Effector memory CD8-positive, alpha-beta T cell (primary cell): ENCODE measurements around the gene DEFB128.
"Not testable (repeated sequence)": the region's sequence is repeated elsewhere in the genome, so short reads cannot be mapped to it uniquely, and the experiment has no call there.

Experiments
- ATAC-seq: fragments of 150-1000 bp; cut with Tn5 transposase; replicated peaks from 2 replicates; pipeline ENCODE4 v1.10.0; 2021; ENCODE audit warnings: mild to moderate bottlenecking, moderate library complexity
- DNase-seq, 3 experiments: peaks; one replicate each; pipeline ENCODE4 v3.0.0; 2021
- H3K27ac Mint-ChIP-seq, 2 donors: one replicate each; pipeline ENCODE4 v1.8.0; 2022; ENCODE audit warnings: mild to moderate bottlenecking in 2 of 2, mixed read lengths in 2 of 2, moderate library complexity in 2 of 2
- H3K27me3 Mint-ChIP-seq, 2 donors: one replicate each; pipeline ENCODE4 v1.8.0; 2022; ENCODE audit warnings: mixed read lengths in 2 of 2
- H3K36me3 Mint-ChIP-seq: one replicate; pipeline ENCODE4 v1.8.0; 2022; ENCODE audit warnings: mild to moderate bottlenecking, moderate library complexity, mixed read lengths; ENCODE audit not compliant: insufficient read depth
- H3K4me1 Mint-ChIP-seq, 2 donors: one replicate each; pipeline ENCODE4 v1.8.0; 2022; ENCODE audit warnings: low read depth in 2 of 2, mixed read lengths in 2 of 2
- H3K4me3 Mint-ChIP-seq, 2 donors: one replicate each; pipeline ENCODE4 v1.8.0; 2022; ENCODE audit warnings: mild to moderate bottlenecking in 2 of 2, mixed read lengths in 2 of 2, moderate library complexity in 2 of 2
- H3K9me3 Mint-ChIP-seq, 2 donors: one replicate each; pipeline ENCODE4 v1.8.0; 2022; ENCODE audit warnings: mixed read lengths in 2 of 2
- total RNA-seq, 9 experiments: gene quantifications; one replicate each; lab custom pipeline; 2026; lab: John Stamatoyannopoulos, UW

Gene DEFB128
- 0 to 0.06 (median 0) reads per million in 9 experiments for total RNA-seq

DNA sequence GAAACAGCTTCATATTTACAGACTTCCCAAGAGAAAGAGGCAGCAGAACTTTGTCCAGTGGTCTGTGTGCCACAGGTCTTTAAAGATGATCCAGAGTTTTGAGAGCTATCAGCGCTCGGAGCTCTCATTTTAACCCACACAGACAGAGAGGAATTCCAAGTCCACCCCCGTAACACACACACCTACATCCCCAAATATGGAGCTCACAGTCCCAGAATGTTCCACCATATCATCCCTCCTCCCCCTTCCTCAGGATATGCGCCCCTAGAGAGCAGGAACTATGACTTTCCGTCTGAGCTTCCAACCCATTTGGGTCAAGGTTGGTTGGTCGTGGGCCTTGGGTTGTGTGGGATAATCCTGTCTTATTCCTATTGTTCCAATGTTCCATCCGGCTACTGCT lies at the start of gene DEFB128:
Gene DEFB128 (minus strand): TSS at position 101 of the 400 bp plus-strand sequence. CDS start 88 bp downstream, at position 13.
- ATAC-seq (no peak), DNase-seq (no peak)
- Mint-ChIP-seq H3K27ac (no peak within 1 kb of the TSS), H3K9me3 (no peaks in the 10 kb centered on the region), H3K27me3 (peaks cover 45 to 96% of the 10 kb centered on the region in 2 donors), H3K36me3 (no peaks in the 10 kb centered on the region), H3K4me3 (no peak within 1 kb of the TSS), H3K4me1 (no peaks in the 10 kb centered on the region)

DNA sequence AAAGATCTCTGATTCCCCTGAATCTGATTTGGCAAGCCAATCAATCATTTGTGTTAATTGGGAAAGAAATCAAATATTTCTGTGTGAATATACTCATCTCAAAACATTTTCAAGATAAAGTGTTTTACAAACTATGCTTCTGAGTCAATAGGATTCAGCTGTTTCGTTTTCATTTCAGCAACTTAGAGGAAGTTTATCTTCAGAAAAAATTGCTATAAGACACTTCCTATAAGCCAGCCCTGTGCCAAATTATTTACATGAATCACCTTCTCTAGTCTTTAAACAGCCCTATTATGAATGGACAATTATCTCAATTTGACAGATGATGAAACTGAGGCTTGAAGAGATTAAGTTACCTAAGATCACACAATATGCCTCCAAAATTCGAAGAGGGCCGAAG lies 48.4 kb upstream of the DEFB128 start:
- peak overlapping the region; percentile 3 to 58 for H3K4me3 Mint-ChIP-seq
- peak overlapping the region; percentile 6 to 50 for H3K27ac Mint-ChIP-seq
- H3K36me3 Mint-ChIP-seq, result no peaks in the 10 kb centered on the region
- DNase-seq, result no peak
- peaks cover 10 to 31% of the 10 kb centered on the region in 2 donors for H3K27me3 Mint-ChIP-seq
- peaks cover 4 to 6% of the 10 kb centered on the region in 2 donors for H3K4me1 Mint-ChIP-seq
- ATAC-seq, result no peak
- no peaks in the 10 kb centered on the region for H3K9me3 Mint-ChIP-seq

DNA sequence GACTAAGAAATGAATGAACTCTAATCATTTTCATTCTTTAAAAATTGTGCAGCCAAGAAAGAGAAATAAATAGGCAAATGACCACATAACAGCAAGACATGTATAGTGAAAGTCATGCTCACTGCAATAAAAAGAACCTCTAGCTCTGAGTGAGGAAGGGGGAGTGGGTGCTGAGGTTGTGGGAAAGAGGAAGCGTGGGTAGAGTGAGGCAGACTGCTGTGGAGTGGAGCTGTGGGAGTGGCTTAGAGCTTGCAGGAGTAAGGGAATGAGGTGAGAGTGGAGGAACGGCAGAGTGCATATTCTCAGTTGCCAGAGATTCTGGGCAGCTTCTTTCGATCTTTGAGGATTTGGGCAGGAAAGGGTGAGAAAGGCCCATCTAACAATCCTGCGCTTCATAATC lies 48.0 kb upstream of the DEFB128 start:
- ATAC-seq, result peak; percentile 37
- no peaks in the 10 kb centered on the region for H3K9me3 Mint-ChIP-seq
- H3K27ac Mint-ChIP-seq, result peak overlapping the region; percentile 6 to 50
- peaks cover 4 to 6% of the 10 kb centered on the region in 2 donors for H3K4me1 Mint-ChIP-seq
- DNase-seq, result no peak
- H3K27me3 Mint-ChIP-seq, result peaks cover 10 to 26% of the 10 kb centered on the region in 2 donors
- no peaks in the 10 kb centered on the region for H3K36me3 Mint-ChIP-seq
- peak overlapping the region; percentile 3 to 58 for H3K4me3 Mint-ChIP-seq

DNA sequence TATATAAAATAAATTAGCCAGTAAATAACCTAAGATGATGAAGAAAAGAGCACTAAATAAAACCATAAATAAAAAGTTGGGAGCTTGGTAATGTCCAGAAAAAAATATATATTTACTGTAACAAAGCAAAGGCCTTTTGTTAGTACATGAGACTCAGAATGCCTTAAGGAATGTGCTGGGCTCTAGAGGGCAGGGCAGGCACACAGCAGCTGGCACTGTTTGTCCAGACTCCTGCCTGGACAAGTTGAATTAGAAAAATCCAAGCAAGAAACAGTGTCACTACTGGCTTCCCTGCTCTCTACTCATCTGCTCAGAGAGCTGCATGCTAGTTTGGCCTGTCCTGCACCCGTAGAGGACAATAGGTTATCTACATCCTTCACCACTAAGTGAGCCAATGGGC lies 46.4 kb upstream of the DEFB128 start:
- no peak for ATAC-seq

DNA sequence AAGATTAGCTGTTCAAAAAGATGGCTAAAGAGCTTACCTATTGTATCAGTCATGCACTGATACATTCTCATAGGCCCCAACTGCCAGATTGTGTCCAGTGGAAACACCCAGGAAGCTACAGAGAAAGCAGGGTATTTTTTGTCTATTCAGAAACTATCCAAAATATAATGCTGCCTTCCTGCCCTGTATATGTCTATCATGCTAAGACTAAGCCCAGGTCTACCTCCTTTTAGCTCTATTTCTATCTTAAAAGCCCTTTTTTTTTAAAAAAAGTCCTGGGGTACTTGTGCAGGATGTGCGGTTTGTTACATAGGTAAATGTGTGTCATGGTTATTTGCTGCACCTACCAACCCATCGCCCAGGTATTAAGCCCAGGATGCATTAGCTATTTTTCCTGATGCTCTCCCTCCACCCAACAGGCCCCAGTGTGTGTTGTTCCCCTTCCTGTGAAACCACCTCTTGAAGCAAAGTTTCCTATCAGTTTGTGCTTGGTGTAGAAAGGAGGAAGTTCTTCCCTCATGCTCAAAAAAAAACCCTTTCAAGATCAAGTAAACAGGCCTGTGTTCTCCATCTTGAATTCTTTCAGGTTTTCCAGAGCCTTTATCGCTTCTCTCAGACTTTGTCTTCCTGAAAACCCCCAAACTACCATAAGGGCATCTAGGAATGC lies 38.1 kb upstream of the DEFB128 start:
- H3K27me3 Mint-ChIP-seq, result peaks cover 34 to 44% of the 10 kb centered on the region in 2 donors
- DNase-seq (no peak), ATAC-seq (no peak)
- H3K4me1 Mint-ChIP-seq, result no peaks in the 10 kb centered on the region
- H3K9me3 Mint-ChIP-seq, result no peaks in the 10 kb centered on the region
- no peak overlapping the region for H3K27ac Mint-ChIP-seq
- H3K4me3 Mint-ChIP-seq, result no peak overlapping the region
- no peaks in the 10 kb centered on the region for H3K36me3 Mint-ChIP-seq

More for the DNA sequence above, 46.4 kb upstream of the DEFB128 start:
- DNase-seq, result no peak
- H3K4me1 Mint-ChIP-seq, result peaks cover 4 to 6% of the 10 kb centered on the region in 2 donors
- no peaks in the 10 kb centered on the region for H3K9me3 Mint-ChIP-seq
- no peak overlapping the region for H3K27ac Mint-ChIP-seq
- peaks cover 10 to 23% of the 10 kb centered on the region in 2 donors for H3K27me3 Mint-ChIP-seq
- H3K36me3 Mint-ChIP-seq, result no peaks in the 10 kb centered on the region
- no peak overlapping the region for H3K4me3 Mint-ChIP-seq

DNA sequence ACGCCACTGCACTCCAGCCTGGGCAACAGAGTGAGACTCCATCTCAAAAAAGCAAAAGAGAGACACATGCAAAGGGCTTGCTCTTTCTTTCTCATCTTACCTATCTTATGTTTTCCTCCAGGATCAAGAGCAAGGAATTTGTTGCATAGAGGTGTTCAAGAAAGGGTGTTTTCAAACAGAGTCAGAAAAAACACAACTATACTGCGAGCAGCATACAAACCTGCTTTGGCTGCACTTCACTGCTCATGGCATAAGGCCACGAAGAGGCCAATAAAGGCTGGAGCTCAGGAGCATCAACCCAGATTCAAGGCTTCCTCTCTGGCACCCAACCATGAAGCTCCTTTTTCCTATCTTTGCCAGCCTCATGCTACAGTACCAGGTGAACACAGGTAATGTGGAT lies 37.4 kb upstream of the DEFB128 start, which contains the start of gene DEFB129:
Gene DEFB129 (plus strand): TSS at position 301 of the 400 bp plus-strand sequence. CDS start 31 bp downstream, at position 332.
- Mint-ChIP-seq H3K27me3 (peaks cover 39 to 45% of the 10 kb centered on the region in 2 donors), H3K4me1 (no peaks in the 10 kb centered on the region), H3K4me3 (no peak within 1 kb of the TSS), H3K9me3 (no peaks in the 10 kb centered on the region), H3K36me3 (no peaks in the 10 kb centered on the region), H3K27ac (no peak within 1 kb of the TSS)
- DNase-seq, result no peak
- no peak for ATAC-seq

DNA sequence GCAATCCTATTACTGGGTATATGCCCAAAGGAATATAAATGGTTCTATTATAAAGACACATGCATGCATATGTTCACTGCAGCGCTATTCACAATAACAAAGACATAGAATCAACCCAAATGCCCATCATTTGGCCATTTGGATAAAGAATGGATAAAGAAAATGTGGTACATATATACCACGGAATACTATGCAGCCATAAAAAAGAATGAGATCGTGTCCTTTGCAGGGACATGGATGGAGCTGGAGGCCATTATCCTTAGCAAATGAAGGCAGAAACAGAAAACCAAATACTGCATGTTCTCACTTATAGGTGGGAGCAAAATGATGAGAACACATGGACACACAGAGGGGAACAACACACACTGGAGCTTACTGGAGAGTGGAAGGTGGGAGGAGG lies 36.4 kb upstream of the DEFB128 start:
- not testable (repeated sequence) for H3K4me1 Mint-ChIP-seq, ATAC-seq, H3K27ac Mint-ChIP-seq, DNase-seq, H3K36me3 Mint-ChIP-seq, H3K9me3 Mint-ChIP-seq, H3K4me3 Mint-ChIP-seq
- H3K27me3 Mint-ChIP-seq, result peaks cover 48 to 55% of the 10 kb centered on the region in 2 donors

DNA sequence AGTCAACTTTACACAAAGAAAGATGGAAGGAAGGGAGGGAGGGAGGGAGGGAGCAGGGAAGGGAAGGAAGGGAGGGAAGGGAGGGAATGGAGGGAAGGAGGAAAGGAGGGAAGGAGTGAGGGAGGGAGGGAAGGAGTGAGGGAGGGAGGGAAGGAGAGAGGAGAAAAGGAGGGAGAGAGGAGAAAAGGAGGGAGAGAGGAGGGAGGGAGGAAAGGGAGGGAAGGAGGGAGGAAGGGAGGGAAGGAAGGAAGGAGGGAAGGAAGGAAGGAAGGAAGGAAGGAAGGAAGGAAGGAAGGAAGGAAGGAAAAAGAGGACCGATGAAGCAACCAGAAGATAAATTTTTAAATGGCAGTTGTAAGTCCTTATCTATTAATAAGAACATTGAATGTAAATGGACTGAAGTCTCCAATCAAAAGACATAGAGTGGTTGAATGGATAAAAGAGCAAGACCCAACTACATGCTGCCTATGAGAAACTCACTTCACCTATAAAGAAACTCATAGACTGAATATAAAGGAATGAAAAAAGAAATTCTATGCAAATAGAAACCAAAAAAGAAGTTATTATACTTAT lies 31.8 kb upstream of the DEFB128 start:
- ATAC-seq (no peak), DNase-seq (no peak)
- no peaks in the 10 kb centered on the region for H3K9me3 Mint-ChIP-seq
- H3K27ac Mint-ChIP-seq, result no peak overlapping the region
- H3K4me1 Mint-ChIP-seq, result no peaks in the 10 kb centered on the region
- H3K4me3 Mint-ChIP-seq, result no peak overlapping the region
- peaks cover 77 to 82% of the 10 kb centered on the region in 2 donors for H3K27me3 Mint-ChIP-seq
- H3K36me3 Mint-ChIP-seq, result no peaks in the 10 kb centered on the region

DNA sequence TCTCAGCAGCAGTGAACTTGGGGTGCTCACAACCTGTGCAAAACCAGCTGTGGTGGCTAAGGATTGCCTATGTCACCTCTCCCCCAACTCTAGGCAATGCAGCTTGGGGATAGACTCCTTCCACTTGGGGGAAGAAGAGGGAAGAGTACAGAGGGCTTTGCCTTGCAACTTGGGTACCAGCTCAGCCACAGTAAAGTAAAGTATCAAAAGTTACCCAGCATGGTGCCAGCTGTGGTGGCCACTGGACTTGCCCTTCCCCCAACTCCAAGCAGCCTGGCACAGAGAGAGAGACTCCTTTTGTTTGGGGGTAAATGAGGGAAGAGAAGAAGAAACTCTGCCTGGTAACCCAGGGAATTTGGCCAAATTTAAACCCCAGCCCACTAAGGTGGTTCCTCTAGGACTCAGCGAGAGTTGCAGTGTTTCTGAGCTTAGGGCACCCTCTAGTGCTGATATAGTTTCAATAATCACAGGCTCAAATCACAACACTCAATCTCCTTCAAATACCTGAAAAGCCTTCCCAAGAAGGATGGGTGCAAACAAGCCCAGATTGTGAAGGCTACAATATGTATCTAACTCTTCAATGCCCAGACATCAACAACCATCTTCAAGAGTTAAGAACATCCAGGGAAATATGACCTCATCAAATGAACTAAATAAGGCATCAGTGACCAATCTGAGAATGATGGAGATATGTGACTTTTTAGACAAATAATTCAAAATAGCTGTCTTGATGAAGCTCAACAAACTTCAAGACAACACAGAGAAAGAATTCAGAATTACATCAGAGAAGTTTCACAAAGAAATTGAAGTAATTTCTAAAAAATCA lies 30.0 kb upstream of the DEFB128 start:
- ATAC-seq (no peak), DNase-seq (no peak)
- H3K27me3 Mint-ChIP-seq, result peaks cover 61 to 73% of the 10 kb centered on the region in 2 donors
- H3K4me1 Mint-ChIP-seq, result no peaks in the 10 kb centered on the region
- H3K4me3 Mint-ChIP-seq, result no peak overlapping the region
- H3K36me3 Mint-ChIP-seq, result no peaks in the 10 kb centered on the region
- no peak overlapping the region for H3K27ac Mint-ChIP-seq
- no peaks in the 10 kb centered on the region for H3K9me3 Mint-ChIP-seq

DNA sequence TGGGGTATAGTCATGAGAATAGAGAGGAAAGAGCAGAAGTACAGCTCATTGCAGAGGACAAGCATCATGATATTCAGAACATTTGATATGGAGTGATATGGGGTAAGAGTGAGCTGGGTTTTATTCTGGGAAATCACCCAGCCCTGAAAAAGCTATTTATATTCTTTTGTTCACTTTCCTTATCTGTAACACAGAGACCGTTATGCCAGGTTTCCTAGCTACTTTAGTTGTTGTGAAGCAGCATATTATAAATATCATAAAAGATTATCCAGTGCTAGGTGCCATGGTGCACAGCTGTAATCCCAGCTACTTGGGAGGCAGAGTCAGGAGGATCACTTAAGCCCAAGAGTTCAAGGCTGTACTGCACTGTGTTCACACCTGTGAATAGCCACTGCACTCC lies 27.8 kb upstream of the DEFB128 start:
- Mint-ChIP-seq H3K36me3 (no peaks in the 10 kb centered on the region), H3K27ac (no peak overlapping the region), H3K4me3 (no peak overlapping the region), H3K4me1 (no peaks in the 10 kb centered on the region), H3K27me3 (peaks cover 52 to 54% of the 10 kb centered on the region in 2 donors), H3K9me3 (no peaks in the 10 kb centered on the region)
- ATAC-seq (no peak), DNase-seq (no peak)

DNA sequence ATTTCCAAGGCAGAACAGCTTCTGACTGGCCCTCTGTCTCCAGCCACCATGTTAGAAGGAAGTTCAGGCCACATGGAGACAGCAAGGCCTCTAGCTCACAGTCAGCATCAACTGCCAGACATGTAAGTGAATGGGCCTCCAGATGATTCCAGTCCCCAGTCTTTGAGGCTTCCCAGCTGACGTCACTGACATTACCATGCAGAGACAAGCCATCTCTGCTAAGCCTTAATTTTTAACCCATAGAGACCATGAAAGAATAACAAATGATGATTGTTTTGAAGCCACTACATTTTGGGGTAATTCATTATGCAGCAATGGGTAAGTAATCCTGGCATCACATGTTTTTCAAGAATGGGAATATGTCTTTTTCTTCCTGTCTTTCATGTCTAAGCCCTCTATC lies 26.3 kb upstream of the DEFB128 start:
- Mint-ChIP-seq H3K4me3 (no peak overlapping the region), H3K9me3 (no peaks in the 10 kb centered on the region), H3K36me3 (no peaks in the 10 kb centered on the region), H3K4me1 (no peaks in the 10 kb centered on the region), H3K27me3 (peaks cover 39 to 42% of the 10 kb centered on the region in 2 donors), H3K27ac (no peak overlapping the region)
- DNase-seq (no peak), ATAC-seq (no peak)

DNA sequence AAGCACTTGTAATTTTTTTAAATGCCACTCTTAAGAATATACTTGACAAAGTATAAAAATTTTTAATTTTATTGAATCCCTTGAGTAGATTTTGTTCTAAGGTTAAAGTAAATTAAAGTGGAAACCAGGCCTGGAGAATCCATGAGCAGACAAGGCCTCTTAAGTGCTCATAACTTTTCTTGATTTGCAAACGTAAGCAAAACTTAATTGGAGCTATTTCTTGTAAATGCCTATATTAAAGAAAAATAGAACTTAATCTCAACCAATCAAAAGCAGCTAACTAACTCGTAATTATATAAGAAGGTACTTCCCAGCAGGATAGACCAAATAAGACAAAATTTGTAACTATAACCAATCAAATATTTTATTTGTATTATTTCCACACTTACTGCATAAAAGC lies 24.9 kb upstream of the DEFB128 start:
- Mint-ChIP-seq H3K4me3 (no peak overlapping the region), H3K4me1 (no peaks in the 10 kb centered on the region), H3K36me3 (no peaks in the 10 kb centered on the region), H3K27me3 (peaks cover 25 to 28% of the 10 kb centered on the region in 2 donors), H3K9me3 (no peaks in the 10 kb centered on the region), H3K27ac (no peak overlapping the region)
- DNase-seq (no peak), ATAC-seq (no peak)

DNA sequence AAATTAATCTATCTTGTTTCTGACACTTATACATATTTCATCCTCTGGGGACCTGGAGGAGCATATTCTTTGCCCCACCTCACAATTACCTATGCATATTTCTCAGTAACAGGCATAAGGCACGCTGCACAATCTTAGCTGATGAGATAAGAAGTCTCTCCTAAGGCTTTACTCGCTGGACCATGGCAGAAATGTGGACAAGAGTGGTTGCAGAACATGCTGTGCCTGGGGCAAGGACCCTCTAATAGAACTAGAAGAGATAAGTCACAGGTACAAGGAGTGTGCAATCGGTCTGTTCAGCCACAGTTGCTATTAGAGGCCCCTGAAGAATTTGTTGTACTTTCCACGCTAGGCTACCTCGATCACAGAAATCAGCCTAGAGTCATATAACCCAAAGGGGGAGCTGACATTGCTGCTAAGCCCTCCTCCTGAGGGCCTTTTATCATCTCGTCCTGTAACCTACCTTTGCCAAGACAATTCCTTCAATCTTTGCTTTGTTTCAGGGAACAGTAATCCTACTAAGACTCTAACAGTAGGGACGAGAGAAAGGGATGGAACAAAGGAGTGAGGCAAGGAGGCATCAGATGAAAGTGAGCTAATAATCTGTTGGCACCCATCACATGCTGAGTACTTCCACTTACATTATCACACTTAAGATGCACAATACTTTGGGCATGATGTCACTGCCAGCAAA lies 21.4 kb upstream of the DEFB128 start:
- ATAC-seq, result no peak
- Mint-ChIP-seq H3K4me1 (no peaks in the 10 kb centered on the region), H3K27ac (no peak overlapping the region), H3K4me3 (no peak overlapping the region), H3K27me3 (peaks cover 0 to 11% of the 10 kb centered on the region in 2 donors), H3K36me3 (no peaks in the 10 kb centered on the region), H3K9me3 (no peaks in the 10 kb centered on the region)
- DNase-seq, result no peak
